ENCODE measurements around the gene GZF1.

GZF1 gene

DNA sequence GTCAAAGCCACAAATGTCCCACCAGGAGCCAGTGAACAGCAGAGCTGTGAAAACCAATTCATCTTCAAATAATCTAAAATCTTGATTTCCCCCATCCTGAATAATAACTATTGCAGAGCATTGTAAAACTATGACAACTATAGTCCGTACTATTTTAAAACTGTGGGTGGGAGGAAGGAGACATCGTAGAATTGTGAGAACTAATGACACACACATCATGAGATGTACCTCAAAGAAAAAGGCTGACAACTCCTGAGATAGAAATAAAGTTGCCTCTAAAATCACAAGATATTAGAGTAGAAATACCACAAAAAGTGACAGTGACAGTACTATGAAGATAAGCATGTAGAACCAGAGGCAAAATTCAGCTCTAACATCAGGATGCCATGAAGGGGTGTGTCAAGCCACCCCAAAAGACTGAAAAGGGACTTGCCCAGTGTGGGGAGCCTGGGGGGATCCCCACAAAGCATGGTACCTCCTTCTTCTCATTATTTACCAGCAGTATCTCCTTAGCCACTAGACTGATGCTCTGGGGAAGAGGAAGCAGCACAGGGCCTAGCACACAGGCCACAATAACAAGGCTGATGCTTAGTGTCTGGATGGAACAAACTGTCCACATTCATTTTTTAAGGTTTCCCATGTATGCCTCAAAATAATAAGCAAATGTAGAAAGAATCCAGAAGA is 45.9 kb downstream of the GZF1 start:
- no peak for DNase-seq (ENCODE audit: low spot score)

DNA sequence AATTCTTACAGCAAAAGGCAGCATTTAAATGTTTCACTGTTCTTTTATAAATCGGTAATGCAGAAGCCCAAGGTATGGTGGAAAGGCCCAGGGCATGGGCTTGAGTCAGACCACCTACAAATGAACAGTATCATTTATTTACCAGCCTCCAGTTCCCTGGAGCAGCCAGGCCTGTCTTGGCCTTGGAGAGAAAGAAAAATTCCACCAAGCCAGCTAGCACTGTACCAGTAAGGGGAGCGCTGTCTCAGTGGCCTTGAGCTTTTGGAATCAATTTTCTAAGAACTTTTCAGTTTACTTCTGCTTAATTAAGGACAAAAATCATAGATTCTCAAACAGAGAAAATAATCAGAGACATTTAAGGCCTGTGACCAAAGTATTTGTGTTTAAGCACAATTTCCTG is 47.0 kb downstream of the GZF1 start:
- no peak for DNase-seq (ENCODE audit: low spot score)

DNA sequence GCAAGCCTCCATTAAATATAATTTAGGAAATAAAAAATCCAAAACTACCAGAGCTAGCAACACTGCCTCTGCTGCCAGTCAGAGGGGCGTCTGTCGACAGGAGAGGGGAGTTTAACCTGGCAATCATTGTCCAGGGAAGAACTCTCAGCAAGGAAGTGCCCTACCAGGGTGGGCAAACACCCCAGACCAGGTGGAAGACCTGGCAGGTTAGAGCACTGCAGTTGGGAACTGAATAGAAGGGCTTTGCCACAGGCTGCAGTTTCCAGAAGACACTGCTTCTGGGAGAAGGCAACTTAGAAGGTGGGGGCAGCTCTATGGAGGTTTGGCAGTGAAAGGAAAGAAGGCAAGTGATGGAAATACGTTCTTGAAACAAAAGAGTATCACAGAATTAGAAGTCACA is 47.8 kb downstream of the GZF1 start:
- DNase-seq (ENCODE audit: low spot score) = no peak

DNA sequence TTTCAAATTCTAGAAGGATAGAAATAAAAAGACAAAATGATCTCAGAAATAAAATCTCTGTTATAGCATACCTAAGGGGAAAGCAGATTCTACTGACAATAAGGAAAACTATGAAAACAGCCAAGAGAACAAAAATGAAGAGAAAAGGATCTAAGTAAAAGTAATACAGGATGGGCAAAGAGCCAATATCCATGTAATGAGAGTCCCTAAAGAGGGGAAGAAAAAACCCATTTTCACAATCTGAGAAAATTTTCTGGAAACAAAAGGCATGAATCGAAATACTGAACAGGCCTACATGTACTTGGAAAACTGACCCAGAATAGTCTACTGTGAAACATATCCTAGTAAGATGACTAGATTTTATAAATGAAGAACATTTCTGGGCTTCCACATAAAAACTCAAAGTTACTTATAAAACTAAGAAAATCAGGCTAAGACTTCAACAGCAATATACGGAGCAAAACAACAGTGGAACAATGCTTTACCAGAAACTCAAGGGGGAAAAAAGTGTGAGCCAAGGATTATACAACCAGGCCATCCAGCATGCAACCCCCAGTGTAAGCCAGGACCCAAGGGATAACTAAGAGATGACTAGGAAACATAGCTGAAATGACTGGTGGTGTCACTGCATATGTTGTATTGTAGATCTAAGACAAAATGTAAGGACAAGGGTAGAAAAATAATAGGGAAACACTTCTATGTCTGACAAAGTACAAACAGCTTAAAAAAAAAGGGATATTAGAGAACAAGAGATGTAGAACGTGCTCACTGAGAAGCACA is 49.1 kb downstream of the GZF1 start:
- no peak for DNase-seq (ENCODE audit: low spot score)

DNA sequence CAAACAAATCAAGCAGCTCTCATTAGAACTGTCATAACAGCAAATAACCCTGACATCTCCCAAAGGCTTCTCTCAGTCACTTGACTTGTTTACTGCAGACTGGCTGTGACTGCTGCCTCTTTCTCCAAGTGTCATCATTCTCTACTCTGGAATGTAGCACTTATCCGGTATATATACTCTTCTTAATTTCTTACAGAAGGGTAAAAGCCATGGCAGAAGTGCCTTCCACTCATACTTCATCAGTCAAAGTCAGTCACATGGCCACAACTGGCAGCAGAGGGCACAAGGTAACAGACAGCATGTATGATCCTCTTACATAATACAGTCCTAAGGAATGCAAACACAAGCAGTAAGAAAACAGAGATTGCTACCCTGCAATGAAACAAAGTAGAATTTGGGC is 50.0 kb downstream of the GZF1 start:
- peak; percentile 24 for DNase-seq (ENCODE audit: low spot score)

DNA sequence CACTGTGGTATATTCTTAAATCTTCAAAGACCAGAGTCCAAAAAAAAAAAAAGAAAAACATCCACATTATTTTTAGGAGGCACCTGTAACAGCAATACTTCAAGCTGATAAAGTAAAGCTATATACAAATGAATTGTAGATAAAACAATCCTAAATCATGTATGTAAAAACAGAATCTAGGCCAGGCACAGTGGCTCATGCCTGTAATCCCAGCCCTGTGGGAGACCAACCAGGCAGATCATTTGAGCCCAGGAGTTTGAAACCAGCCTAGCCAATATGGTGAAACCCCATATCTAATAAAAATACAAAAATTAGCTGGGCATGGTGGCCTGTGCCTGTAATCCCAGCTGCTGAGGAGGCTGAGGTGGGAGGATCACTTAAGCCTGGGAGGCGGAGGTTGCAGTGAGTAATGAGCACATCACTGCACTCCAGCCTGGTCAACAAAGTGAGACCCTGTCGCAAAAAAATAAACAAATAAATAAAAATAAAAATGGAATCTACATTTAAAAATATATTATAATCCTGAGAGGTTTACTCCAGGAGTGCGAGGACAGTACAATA is 52.0 kb downstream of the GZF1 start:
- no peak for DNase-seq (ENCODE audit: low spot score)

DNA sequence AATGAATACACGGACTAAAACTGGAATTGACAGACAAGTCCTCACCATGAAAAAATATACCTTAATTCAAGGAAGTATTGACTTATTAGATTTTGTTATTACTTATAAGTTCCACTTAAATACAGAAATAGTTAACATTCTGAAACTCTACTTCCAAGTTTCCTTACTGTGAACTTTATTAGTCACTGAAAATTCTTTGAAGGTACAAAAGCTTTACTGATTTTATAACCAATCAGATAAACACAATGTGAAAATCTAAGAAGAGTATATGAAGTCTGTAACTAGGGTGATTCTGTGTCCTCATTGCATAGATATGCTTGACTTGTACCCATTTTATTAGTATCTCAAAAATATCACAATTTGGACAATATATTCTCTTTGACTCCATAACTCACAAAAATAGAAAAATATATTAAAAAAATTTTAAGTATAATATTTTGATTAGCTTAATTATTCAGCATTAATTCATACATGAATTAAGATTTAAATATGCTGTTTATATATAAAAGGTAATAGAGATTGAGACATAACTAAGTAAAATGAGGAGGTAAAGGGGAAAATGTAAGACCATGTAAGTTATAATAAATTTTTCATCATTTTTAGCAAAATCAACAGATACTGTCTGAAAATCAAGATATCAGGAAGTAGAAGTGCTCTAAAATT is 52.7 kb downstream of the GZF1 start:
- no peak for DNase-seq (ENCODE audit: low spot score)

DNA sequence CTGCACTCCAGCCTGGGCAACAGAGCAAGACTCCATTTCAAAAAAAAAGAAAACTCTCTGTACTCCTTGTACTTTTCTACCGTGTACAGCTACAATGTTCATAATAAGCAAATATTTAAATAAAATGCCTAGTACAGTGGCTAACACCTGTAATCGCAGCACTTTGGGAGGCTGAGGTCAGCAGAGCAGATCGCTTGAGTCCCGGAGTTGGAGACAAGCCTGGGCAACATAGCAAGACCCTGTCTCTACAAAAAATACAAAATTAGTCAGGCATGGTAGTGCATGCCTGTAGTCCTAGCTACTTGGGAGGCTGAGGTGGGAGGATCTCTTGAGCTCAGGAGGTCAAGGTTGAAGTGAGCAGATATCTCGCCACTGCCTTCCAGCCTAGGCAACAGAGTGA is 53.6 kb downstream of the GZF1 start:
- DNase-seq (ENCODE audit: low spot score) = no peak

DNA sequence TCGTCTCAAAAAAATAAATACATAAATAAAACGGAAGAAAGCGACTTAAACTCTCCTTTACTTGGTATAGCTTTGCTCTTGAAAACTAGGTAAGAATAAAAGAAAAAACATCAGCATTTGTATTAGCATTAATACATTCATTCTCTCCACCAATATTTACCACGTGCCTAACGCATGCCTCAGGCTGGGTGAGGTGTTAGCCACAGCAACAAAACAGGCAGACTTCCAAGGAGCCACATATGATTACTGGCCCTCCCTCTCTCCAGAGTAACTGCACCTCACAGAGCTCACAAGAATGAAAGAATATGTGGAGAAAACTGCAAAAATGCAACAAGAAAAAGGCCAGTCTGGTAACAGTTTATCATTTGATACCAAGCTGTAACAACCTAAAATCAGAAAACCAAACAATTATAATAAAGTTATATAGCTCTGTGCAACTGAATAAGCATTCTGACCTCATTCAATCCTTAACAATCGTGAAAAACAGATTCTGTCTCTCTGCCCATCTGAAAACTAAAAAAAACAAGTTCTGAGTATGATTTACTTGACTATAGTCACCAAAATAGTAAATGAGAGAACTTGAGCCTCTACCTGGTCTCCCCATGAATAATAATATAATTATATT is 54.1 kb downstream of the GZF1 start:
- DNase-seq (ENCODE audit: low spot score) = no peak

DNA sequence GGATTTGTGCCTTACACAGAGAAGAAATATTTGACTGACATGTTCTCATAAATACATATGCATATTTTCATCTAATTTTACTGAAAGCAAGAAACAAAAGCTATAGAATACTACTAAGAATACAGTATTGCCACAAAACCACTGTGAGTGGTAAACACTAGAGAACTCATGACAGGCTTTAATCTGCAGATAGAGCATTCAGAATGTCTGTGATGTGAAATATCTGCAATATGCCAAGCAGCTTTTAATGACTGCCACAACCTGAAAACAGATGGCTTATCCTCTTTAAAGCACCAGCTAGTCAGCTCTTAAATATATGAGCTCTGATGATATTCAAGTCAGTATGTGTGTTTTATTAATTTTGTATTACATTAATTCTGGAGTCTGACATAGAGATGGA is 55.9 kb downstream of the GZF1 start:
- DNase-seq (ENCODE audit: low spot score) = peak; percentile 26

DNA sequence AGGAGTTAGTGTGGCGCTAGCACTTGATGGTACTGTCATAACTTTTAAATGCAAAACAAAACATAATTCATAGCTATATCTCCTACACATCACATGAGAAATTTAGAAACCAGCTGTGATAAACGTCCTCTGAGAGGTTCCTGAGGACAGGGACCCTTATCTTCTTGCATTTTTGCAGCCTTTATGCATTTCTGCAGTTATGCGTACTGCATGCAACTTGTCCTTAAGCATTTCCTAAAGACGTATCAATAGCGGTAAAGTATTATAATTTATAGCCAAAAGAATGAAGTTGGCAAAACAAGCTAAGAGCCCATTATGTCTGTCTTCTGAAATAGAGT is 57.6 kb downstream of the GZF1 start:
- DNase-seq (ENCODE audit: low spot score) = no peak

DNA sequence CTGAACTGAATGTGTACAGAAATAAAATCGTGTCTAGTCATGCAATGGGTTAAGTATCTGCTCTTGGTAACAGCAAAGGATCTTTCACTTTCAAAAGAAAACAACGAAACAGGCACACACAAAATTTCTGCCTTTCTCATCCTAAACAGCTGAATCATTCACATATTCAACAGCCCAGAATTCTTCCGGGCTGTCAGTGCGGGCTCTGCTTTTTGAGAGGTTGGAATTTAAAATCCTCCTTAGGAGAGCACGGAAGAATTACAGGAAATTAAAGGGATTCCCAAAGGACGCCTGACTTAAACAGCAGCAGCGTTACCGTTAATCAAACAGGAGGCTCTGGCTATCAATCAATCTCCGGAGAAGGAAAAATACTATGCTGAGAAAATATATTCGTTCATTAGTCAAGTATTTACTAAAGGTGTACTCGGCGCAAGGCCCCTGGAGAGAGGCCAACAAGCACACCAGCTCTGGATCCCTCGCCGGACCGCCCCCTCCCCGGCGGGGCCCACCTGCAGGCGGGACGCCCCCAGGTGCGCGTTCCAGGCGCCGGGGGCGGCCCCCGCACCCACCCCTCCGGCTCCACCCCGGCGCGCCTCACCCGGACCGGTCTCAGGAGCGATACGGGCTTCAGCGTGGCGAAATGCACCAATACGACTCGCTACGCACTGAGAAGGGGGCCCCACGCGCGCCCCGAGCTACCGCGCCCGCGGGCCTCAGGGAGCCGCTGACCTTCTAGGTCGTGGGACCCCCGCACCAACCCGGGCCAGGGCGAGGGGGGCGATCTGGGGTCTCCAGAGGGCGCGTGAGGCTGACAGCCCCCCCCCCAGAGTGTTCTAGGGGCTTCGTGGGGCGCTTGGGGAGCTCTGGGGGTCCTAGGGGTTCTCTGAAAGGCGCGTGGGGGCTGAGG is 58.3 kb downstream of the GZF1 start:
- DNase-seq (ENCODE audit: low spot score) = peak; percentile 74

DNA sequence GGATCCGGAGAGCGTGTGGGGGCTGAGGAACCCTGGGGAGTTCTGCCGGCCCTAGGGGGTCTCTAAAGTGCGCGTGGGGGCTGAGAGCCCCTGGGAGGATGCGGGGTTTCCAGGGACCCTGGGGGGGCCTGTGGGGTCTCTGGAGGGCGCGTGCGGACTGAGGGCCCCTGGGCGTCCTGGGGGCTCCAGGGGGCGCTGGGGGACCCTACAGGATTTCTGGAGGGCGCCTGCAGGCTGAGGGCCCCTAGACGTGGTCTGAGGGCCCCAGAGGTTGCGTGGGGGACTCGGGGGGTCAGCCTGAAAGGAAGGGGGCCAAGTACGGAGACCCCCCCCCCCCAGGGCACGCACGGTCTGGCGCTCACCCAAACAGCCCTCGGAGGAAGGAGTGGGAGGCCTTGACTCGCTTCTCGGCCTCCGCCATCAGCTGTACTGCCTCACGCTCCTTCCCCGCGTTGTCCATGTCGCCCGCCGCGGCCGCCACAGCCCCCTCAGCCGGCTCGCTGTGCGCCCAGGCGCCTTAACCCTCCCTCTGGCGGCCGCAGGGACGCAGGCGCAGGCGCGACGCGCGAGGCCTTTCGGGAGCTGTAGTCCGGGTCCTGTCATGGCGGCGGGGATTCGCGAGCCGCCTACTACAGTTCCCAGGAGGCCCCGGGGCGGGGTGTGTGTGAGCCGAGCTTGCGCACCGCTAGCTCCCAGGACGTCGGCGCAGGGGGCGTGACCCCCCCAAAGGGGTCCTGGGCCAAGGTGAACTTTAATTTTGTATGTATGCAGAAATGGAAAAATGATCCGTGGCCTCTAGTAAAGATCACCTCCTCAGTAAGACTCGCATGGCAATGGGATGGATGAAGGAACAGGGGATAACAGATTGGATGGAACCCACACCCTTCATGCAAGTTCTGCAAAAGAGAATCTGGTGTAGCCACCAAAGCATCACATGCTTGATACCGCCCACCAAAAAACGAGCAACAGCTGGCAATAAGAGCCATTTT is 59.3 kb downstream of the GZF1 start, which contains the start of gene NAPB:
Gene NAPB, minus strand, starts transcription at position 546 of the 989 bp plus-strand sequence. Its CDS starts 86 bp downstream, at position 460.
- DNase-seq (ENCODE audit: low spot score) = peak; percentile 92

Data from hematopoietic multipotent progenitor cell treated with erythropoietin and hydrocortisone succinate and interleukin-3 and kit ligand, for 17 days (in vitro differentiated cells).